NCI-H2196 (cell line): ENCODE results near the gene USPL1.
A peak's percentile ranks its signal among the peaks of the same experiment; 100 is the strongest.
"Not testable (repeated sequence)": the region's sequence is repeated elsewhere in the genome, so short reads cannot be mapped to it uniquely, and the experiment has no call there.

Experiments used
- DNase-seq: peaks from one replicate; lab custom pipeline; 2025; ENCODE audit not compliant: unreplicated experiment; lab: John Stamatoyannopoulos, UW

USPL1 gene

GRCh38 chr13:30615866-30616541 is 1.7 kb upstream of the USPL1 start:
- DNase-seq, result no peak

GRCh38 chr13:30616927-30617314 is 799 bp upstream of the USPL1 start:
- peak; percentile 25 for DNase-seq

- DNase-seq, result no peak
Observed at GRCh38 chr13:30618186-30618929, 638 bp downstream of the USPL1 start.

GRCh38 chr13:30618930-30619279 is 1.2 kb downstream of the USPL1 start:
- no peak for DNase-seq

GRCh38 chr13:30619731-30620130 is 2.0 kb downstream of the USPL1 start:
- DNase-seq, result no peak

GRCh38 chr13:30620941-30621340 is 3.2 kb downstream of the USPL1 start:
- no peak for DNase-seq

- DNase-seq, result no peak
Observed at GRCh38 chr13:30622551-30622950, 4.8 kb downstream of the USPL1 start.

GRCh38 chr13:30623392-30623791 is 5.7 kb downstream of the USPL1 start:
- DNase-seq, result no peak

GRCh38 chr13:30624630-30625029 is 6.9 kb downstream of the USPL1 start:
- DNase-seq, result no peak

GRCh38 chr13:30629527-30629926 is 11.8 kb downstream of the USPL1 start:
- no peak for DNase-seq

- no peak for DNase-seq
Observed at GRCh38 chr13:30633861-30634260, 16.1 kb downstream of the USPL1 start.

GRCh38 chr13:30634838-30635237 is 17.1 kb downstream of the USPL1 start:
- no peak for DNase-seq

GRCh38 chr13:30638301-30638700 is 20.6 kb downstream of the USPL1 start:
- no peak for DNase-seq

- no peak for DNase-seq
Observed at GRCh38 chr13:30639671-30640070, 22.0 kb downstream of the USPL1 start.

GRCh38 chr13:30641173-30641572 is 23.5 kb downstream of the USPL1 start:
- not testable (repeated sequence) for DNase-seq

GRCh38 chr13:30645629-30646028 is 27.9 kb downstream of the USPL1 start:
- no peak for DNase-seq

GRCh38 chr13:30647420-30647819 is 29.7 kb downstream of the USPL1 start:
- DNase-seq, result no peak

- peak; percentile 1 for DNase-seq
Observed at GRCh38 chr13:30647824-30648521, 30.3 kb downstream of the USPL1 start.

GRCh38 chr13:30648522-30649012 is 30.8 kb downstream of the USPL1 start:
- no peak for DNase-seq

- not testable (repeated sequence) for DNase-seq
Observed at GRCh38 chr13:30651648-30652047, 33.9 kb downstream of the USPL1 start.

GRCh38 chr13:30652746-30653386 is 35.1 kb downstream of the USPL1 start:
- no peak for DNase-seq
